GM18526 (cell line): ENCODE data around the gene PLXNA4.

Experiments
- POLR2A ChIP-seq: IDR thresholded peaks from 3 replicates; pipeline ENCODE4 v1.6.1; 2011; ENCODE audit not compliant: insufficient read length; ENCODE audit errors: extremely low read depth

PLXNA4 gene

GRCh38 chr7:132528695-132529094 lies 47.6 kb downstream of the PLXNA4 start:
- no peak for TF ChIP-seq POLR2A

- TF ChIP-seq POLR2A = no peak
These were observed 48.5 kb downstream of the PLXNA4 start for GRCh38 chr7:132527467-132528410.

- TF ChIP-seq POLR2A = no peak
These were observed 50.0 kb downstream of the PLXNA4 start for GRCh38 chr7:132526111-132526740.

GRCh38 chr7:132521423-132521822 lies 54.8 kb downstream of the PLXNA4 start:
- no peak for TF ChIP-seq POLR2A

GRCh38 chr7:132520591-132521280 lies 55.5 kb downstream of the PLXNA4 start:
- TF ChIP-seq POLR2A = no peak

- no peak for TF ChIP-seq POLR2A
These were observed 56.3 kb downstream of the PLXNA4 start for GRCh38 chr7:132519936-132520335.

GRCh38 chr7:132518839-132519173 lies 57.5 kb downstream of the PLXNA4 start:
- TF ChIP-seq POLR2A = no peak

GRCh38 chr7:132518102-132518838 lies 58.0 kb downstream of the PLXNA4 start:
- TF ChIP-seq POLR2A = no peak

- TF ChIP-seq POLR2A = no peak
These were observed 60.0 kb downstream of the PLXNA4 start for GRCh38 chr7:132516042-132516840.

GRCh38 chr7:132515181-132515580 lies 61.1 kb downstream of the PLXNA4 start:
- no peak for TF ChIP-seq POLR2A

- TF ChIP-seq POLR2A = no peak
These were observed 61.8 kb downstream of the PLXNA4 start for GRCh38 chr7:132514430-132514829.

GRCh38 chr7:132511921-132512320 lies 64.3 kb downstream of the PLXNA4 start:
- no peak for TF ChIP-seq POLR2A

- no peak for TF ChIP-seq POLR2A
These were observed 64.9 kb downstream of the PLXNA4 start for GRCh38 chr7:132511387-132511786.

- no peak for TF ChIP-seq POLR2A
These were observed 66.6 kb downstream of the PLXNA4 start for GRCh38 chr7:132509643-132510042.

GRCh38 chr7:132508724-132509353 lies 67.4 kb downstream of the PLXNA4 start:
- TF ChIP-seq POLR2A = no peak
